ENCODE measurements around the gene PLA2G2F. TPM values are rescaled to one million over a fixed set of nuclear protein-coding genes. Genes with fewer than 3 reads are reported as not detected.
A peak's percentile ranks its signal among the peaks of the same experiment; 100 is the strongest.

The PLA2G2F gene
- total RNA-seq, 1 donor: not detected

- H3K36me3 ChIP-seq (ENCODE audit: insufficient read depth, low read length): no peaks in the 10 kb centered on the region
- peaks cover 58% of the 10 kb centered on the region for H3K27me3 ChIP-seq (ENCODE audit: insufficient read depth, low read length)
- H3K4me1 ChIP-seq (ENCODE audit: insufficient read depth, low read length): no peaks in the 10 kb centered on the region
- no peak for TF ChIP-seq CTCF (IDR thresholded peaks at IDR 0.05; ENCODE audit: extremely low read depth, low read depth, low read length)
- no peak overlapping the region for H3K4me2 ChIP-seq (ENCODE audit: insufficient read depth, low read length)
- no peak overlapping the region for H3K27ac ChIP-seq (ENCODE audit: low read depth, low read length)
- no peaks in the 10 kb centered on the region for H4K20me1 ChIP-seq (ENCODE audit: insufficient read depth, low read length)
- H3K9me3 ChIP-seq (ENCODE audit: low read depth, low read length): no peaks in the 10 kb centered on the region
- DNase-seq (ENCODE audit: insufficient read length, low spot score, missing footprints): no peak
- H2AFZ ChIP-seq (ENCODE audit: low read length): no peak overlapping the region
- no peaks in the 10 kb centered on the region for H3K79me2 ChIP-seq (ENCODE audit: insufficient read depth, low read length)
- H3K4me3 ChIP-seq (ENCODE audit: insufficient read depth, low read length): no peak overlapping the region
Observed at GRCh38 chr1:20192364-20192763, 53.2 kb downstream of the PLA2G2F start.

DNA sequence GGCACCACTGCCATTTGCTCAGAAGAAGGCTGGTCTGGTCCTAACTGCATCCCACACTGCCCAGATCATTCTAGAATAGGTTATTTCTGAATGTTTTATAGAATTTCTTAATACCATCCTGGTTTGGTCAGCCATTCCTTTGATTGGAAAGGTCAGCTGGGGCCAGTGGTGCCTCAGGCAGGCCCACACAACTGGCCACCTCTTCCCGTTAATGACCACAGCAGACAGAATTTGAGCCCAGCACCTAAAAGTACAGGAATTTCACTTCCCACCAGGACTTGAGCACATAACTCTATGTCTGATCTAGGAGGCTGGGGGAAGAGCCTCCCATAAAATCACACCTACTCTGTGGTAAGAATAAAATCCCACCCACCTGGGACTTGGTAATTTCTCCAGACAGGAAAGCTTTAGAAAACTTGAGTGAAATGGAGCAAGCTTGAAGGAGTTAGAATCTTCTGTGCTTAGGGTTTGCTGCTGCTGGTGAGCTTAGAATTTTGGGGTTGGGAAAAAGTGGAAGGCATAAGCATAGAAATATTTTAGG is 53.8 kb downstream of the PLA2G2F start:
- no peak overlapping the region for H3K4me3 ChIP-seq (ENCODE audit: insufficient read depth, low read length)
- no peaks in the 10 kb centered on the region for H3K36me3 ChIP-seq (ENCODE audit: insufficient read depth, low read length)
- no peak overlapping the region for H2AFZ ChIP-seq (ENCODE audit: low read length)
- H3K4me2 ChIP-seq (ENCODE audit: insufficient read depth, low read length): no peak overlapping the region
- H3K27ac ChIP-seq (ENCODE audit: low read depth, low read length): no peak overlapping the region
- H3K27me3 ChIP-seq (ENCODE audit: insufficient read depth, low read length): peaks cover 52% of the 10 kb centered on the region
- H3K9me3 ChIP-seq (ENCODE audit: low read depth, low read length): no peaks in the 10 kb centered on the region
- no peaks in the 10 kb centered on the region for H3K79me2 ChIP-seq (ENCODE audit: insufficient read depth, low read length)
- TF ChIP-seq CTCF (IDR thresholded peaks at IDR 0.05; ENCODE audit: extremely low read depth, low read depth, low read length): no peak
- no peaks in the 10 kb centered on the region for H4K20me1 ChIP-seq (ENCODE audit: insufficient read depth, low read length)
- no peaks in the 10 kb centered on the region for H3K4me1 ChIP-seq (ENCODE audit: insufficient read depth, low read length)
- DNase-seq (ENCODE audit: insufficient read length, low spot score, missing footprints): no peak

- no peak for TF ChIP-seq CTCF (IDR thresholded peaks at IDR 0.05; ENCODE audit: extremely low read depth, low read depth, low read length)
- no peak overlapping the region for H3K27ac ChIP-seq (ENCODE audit: low read depth, low read length)
- H3K27me3 ChIP-seq (ENCODE audit: insufficient read depth, low read length): peaks cover 46% of the 10 kb centered on the region
Observed at GRCh38 chr1:20194224-20194623, 55.1 kb downstream of the PLA2G2F start.

DNA sequence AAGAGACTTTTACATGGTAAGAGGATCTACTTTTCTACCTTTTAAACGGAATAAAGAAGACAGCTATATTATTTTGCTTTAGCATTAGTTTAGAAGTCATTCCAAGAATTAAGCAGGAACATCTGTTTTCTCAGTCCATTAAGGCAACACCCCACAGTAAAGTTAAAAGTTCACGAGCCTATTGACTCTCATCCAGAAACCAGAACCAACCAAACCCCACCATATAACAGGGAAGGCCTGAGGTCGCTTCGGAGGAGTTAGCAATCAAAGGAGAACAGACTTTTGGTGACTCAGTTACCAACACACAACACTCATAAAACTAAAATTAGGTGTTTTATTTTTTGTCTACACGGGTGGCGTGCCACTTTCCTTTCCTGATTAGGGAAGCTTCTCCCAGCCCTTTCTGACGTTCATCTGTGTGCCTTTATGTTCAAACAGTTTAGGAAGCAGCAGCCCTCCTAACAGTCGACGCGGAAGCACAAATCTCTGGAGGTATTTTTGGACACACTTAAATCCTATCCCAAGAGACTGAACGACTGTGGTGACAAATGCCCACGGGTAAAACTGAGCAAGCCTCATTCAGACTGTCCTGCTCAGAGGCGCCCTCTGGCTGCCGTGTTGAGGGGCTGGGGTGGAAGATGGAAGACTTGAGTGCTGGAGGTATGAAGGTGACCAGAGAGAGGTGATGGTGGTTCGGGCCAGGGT is 55.8 kb downstream of the PLA2G2F start:
- DNase-seq (ENCODE audit: insufficient read length, low spot score, missing footprints): no peak
- TF ChIP-seq CTCF (IDR thresholded peaks at IDR 0.05; ENCODE audit: extremely low read depth, low read depth, low read length): peak; percentile 87
- Histone ChIP-seq H3K4me1 (ENCODE audit: insufficient read depth, low read length) (no peaks in the 10 kb centered on the region), H3K4me3 (ENCODE audit: insufficient read depth, low read length) (no peak overlapping the region), H4K20me1 (ENCODE audit: insufficient read depth, low read length) (no peaks in the 10 kb centered on the region), H3K4me2 (ENCODE audit: insufficient read depth, low read length) (peak overlapping the region; percentile 32), H3K36me3 (ENCODE audit: insufficient read depth, low read length) (no peaks in the 10 kb centered on the region), H2AFZ (ENCODE audit: low read length) (no peak overlapping the region), H3K27me3 (ENCODE audit: insufficient read depth, low read length) (peaks cover 49% of the 10 kb centered on the region), H3K79me2 (ENCODE audit: insufficient read depth, low read length) (no peaks in the 10 kb centered on the region), H3K27ac (ENCODE audit: low read depth, low read length) (no peak overlapping the region), H3K9me3 (ENCODE audit: low read depth, low read length) (no peaks in the 10 kb centered on the region)

More at GRCh38 chr1:20194224-20194623, 55.1 kb downstream of the PLA2G2F start:
- no peak overlapping the region for H2AFZ ChIP-seq (ENCODE audit: low read length)
- no peaks in the 10 kb centered on the region for H3K9me3 ChIP-seq (ENCODE audit: low read depth, low read length)
- no peak overlapping the region for H3K4me3 ChIP-seq (ENCODE audit: insufficient read depth, low read length)
- H3K79me2 ChIP-seq (ENCODE audit: insufficient read depth, low read length): no peaks in the 10 kb centered on the region
- no peaks in the 10 kb centered on the region for H3K36me3 ChIP-seq (ENCODE audit: insufficient read depth, low read length)
- H4K20me1 ChIP-seq (ENCODE audit: insufficient read depth, low read length): no peaks in the 10 kb centered on the region
- DNase-seq (ENCODE audit: insufficient read length, low spot score, missing footprints): no peak
- H3K4me2 ChIP-seq (ENCODE audit: insufficient read depth, low read length): no peak overlapping the region
- H3K4me1 ChIP-seq (ENCODE audit: insufficient read depth, low read length): no peaks in the 10 kb centered on the region

Measured in osteoblast (primary cell).